Liver (tissue), 3 donors: ENCODE measurements around the gene DPP7.

Experiments used
- CTCF ChIP-seq: fragments of 150-350 bp; IDR thresholded peaks from 2 replicates; pipeline ENCODE4 v1.5.1; 2017; ENCODE audit warnings: improper control_type of control experiment, low read depth, low read length; ENCODE audit not compliant: missing input control
- FOXA1 ChIP-seq: IDR thresholded peaks from 2 replicates; pipeline ENCODE4 v1.6.1; 2016; ENCODE audit warnings: antibody characterized with exemption
- GABPA ChIP-seq, 2 donors: IDR thresholded peaks in 1 of 2; conservative IDR thresholded peaks in 1 of 2; 2 replicates each; pipeline ENCODE4 v1.6.1; 2016; ENCODE audit warnings: antibody characterized with exemption in 2 of 2, mild to moderate bottlenecking in 1 of 2, moderate library complexity in 1 of 2
- SP1 ChIP-seq: IDR thresholded peaks from 2 replicates; pipeline ENCODE4 v1.6.1; 2018; ENCODE audit warnings: antibody characterized with exemption, mild to moderate bottlenecking
- TAF1 ChIP-seq: conservative IDR thresholded peaks from 2 replicates; pipeline ENCODE4 v1.6.1; 2016; ENCODE audit warnings: antibody characterized with exemption, mild to moderate bottlenecking
- TF ChIP-seq, protein P1 (sequence below): IDR thresholded peaks from 2 replicates; pipeline ENCODE4 v1.6.1; 2016; ENCODE audit warnings: antibody characterized with exemption, mild to moderate bottlenecking
- donor health status: healthy.
- donor health status: healthy.

DNA sequence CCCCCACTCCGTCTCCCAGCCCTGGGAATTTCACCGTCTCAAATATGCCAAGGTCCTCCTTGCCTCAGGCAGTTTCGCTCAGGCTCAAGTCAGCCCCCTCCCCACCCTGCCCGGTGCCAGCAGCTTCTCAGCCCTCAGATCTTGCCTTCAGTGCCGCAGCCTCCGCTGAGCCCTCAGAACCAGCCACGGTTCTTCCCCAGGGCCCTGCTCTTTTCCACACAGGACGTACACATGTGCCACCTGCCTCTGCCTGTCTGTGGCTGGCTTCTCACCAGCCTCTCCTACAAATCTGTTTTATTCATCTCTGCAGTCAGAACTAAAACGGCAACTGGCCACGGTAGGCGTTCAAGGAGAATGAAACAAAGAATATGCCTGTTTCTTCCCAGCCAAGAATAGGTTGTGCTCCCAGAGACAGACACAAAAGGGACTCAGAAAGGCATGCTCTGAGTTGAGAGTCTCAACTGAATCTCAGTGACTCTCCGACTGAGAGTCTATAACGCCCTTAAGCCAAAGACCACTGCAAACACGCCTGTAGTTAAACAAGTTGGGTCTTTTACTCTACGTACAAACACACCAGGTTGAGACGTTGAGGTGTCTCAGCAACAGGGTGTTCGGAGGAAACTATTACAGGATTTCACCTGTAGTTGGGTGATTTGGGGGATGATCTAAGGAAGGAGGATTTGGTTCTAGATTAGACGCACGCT lies 13.8 kb upstream of the DPP7 start:
- TF ChIP-seq CTCF (no peak), GABPA (IDR thresholded peaks at IDR 0.05 in 1 of 2, conservative IDR thresholded peaks at IDR 0.05 in 1 of 2) (no peak), FOXA1 (no peak), TAF1 (no peak), SP1 (no peak)
- TF ChIP-seq, protein P1, sequence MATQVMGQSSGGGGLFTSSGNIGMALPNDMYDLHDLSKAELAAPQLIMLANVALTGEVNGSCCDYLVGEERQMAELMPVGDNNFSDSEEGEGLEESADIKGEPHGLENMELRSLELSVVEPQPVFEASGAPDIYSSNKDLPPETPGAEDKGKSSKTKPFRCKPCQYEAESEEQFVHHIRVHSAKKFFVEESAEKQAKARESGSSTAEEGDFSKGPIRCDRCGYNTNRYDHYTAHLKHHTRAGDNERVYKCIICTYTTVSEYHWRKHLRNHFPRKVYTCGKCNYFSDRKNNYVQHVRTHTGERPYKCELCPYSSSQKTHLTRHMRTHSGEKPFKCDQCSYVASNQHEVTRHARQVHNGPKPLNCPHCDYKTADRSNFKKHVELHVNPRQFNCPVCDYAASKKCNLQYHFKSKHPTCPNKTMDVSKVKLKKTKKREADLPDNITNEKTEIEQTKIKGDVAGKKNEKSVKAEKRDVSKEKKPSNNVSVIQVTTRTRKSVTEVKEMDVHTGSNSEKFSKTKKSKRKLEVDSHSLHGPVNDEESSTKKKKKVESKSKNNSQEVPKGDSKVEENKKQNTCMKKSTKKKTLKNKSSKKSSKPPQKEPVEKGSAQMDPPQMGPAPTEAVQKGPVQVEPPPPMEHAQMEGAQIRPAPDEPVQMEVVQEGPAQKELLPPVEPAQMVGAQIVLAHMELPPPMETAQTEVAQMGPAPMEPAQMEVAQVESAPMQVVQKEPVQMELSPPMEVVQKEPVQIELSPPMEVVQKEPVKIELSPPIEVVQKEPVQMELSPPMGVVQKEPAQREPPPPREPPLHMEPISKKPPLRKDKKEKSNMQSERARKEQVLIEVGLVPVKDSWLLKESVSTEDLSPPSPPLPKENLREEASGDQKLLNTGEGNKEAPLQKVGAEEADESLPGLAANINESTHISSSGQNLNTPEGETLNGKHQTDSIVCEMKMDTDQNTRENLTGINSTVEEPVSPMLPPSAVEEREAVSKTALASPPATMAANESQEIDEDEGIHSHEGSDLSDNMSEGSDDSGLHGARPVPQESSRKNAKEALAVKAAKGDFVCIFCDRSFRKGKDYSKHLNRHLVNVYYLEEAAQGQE: no peak
